Measurements from ENCODE around the gene TMEM145.
"Not testable (repeated sequence)": the region's sequence is repeated elsewhere in the genome, so short reads cannot be mapped to it uniquely, and the experiment has no call there.

Gene TMEM145

DNA sequence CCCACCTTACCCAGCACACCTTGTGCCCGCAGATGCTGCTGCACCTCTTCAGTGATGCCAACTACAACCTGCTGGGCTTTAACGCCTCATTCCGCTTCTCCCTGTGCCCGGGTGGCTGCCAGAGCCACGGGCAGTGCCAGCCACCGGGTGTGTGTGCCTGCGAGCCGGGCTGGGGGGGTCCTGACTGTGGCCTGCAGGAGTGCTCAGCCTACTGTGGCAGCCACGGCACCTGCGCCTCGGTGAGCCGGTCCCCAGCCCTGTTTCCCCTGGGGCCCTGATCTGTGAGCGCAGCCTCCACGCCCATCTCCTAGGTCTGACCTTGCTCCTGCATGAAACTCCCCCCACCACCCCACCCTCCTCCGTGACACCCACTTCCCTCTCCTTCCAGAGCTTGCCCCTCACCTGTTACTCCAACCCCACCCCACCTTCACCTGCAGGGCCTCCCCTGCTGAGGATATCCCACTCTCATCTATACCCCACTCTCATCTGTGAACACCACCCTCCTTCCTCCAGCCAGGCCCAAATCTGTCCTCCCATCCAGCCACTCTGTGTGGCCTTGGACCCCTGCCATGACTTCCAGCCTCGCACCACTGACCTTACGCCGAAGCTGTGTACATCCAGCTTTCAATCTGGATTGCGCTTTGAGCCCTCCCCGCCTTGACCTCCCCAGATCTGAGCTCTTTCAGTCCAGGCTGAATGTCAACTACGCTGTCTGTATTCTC is 21.0 kb downstream of the TMEM145 start:
- peaks cover 3% of the 10 kb centered on the region for H4K20me1 ChIP-seq (ENCODE audit: insufficient read depth, low read length)
- H2AFZ ChIP-seq (ENCODE audit: low read depth, low read length), result no peak overlapping the region
- peaks cover 1% of the 10 kb centered on the region for H3K4me1 ChIP-seq (ENCODE audit: low read length)
- H3K27me3 ChIP-seq (ENCODE audit: low read depth, low read length), result no peaks in the 10 kb centered on the region
- H3K4me2 ChIP-seq (ENCODE audit: low read length), result no peak overlapping the region
- no peaks in the 10 kb centered on the region for H3K79me2 ChIP-seq (ENCODE audit: low read length)
- H3K27ac ChIP-seq (ENCODE audit: low read length), result no peak overlapping the region
- TF ChIP-seq EZH2phosphoT487 (IDR thresholded peaks at IDR 0.05; ENCODE audit: low read depth), result no peak
- no peak for TF ChIP-seq CTCF (IDR thresholded peaks at IDR 0.05; ENCODE audit: low read depth, low read length)
- no peak overlapping the region for H3K4me3 ChIP-seq (ENCODE audit: low read length)
- H3K9me3 ChIP-seq (ENCODE audit: insufficient read depth, low read length), result no peaks in the 10 kb centered on the region
- H3K9ac ChIP-seq (ENCODE audit: low read length), result no peak overlapping the region
- peaks cover 5% of the 10 kb centered on the region for H3K36me3 ChIP-seq (replicated peaks; ENCODE audit: low read depth, low read length)

GRCh38 chr19:42334697-42335373 is 21.7 kb downstream of the TMEM145 start:
- Histone ChIP-seq H3K4me2 (ENCODE audit: low read length) (no peak overlapping the region), H3K36me3 (replicated peaks; ENCODE audit: low read depth, low read length) (peaks cover 5% of the 10 kb centered on the region), H3K4me3 (ENCODE audit: low read length) (no peak overlapping the region), H3K79me2 (ENCODE audit: low read length) (no peaks in the 10 kb centered on the region), H3K9ac (ENCODE audit: low read length) (no peak overlapping the region), H3K4me1 (ENCODE audit: low read length) (peaks cover 6% of the 10 kb centered on the region), H3K27me3 (ENCODE audit: low read depth, low read length) (no peaks in the 10 kb centered on the region), H3K9me3 (ENCODE audit: insufficient read depth, low read length) (no peaks in the 10 kb centered on the region), H4K20me1 (ENCODE audit: insufficient read depth, low read length) (peaks cover 3% of the 10 kb centered on the region), H3K27ac (ENCODE audit: low read length) (no peak overlapping the region), H2AFZ (ENCODE audit: low read depth, low read length) (no peak overlapping the region)
- TF ChIP-seq CTCF (IDR thresholded peaks at IDR 0.05; ENCODE audit: low read depth, low read length), result no peak
- TF ChIP-seq EZH2phosphoT487 (IDR thresholded peaks at IDR 0.05; ENCODE audit: low read depth), result no peak

DNA sequence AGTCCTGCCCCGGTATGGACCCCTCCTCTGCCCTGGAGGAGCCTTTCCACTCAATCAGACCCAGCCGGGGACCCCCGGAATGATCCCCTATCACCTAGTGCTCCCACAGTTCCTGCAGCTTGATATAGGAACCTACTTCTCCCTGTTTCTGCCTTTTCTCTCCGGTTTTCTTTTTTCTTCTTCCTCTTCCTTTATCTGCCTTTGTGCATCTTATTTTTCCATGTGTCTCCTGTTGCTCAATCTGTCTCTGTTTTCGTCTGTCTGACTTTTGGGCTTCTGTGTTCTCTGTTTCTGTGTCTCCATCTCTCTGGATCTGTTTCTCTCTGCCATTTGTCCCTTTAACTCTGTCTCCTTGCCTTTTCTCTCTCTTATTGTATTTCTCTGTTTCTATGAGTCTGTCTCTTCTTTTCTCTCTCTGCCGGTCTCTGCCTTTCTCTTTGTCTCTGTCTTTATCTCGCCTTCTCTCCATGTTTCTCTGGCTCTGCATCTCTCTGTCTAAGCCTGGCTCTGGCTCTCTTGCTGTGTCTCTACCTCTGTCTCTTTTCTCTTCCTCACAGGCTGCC is 22.3 kb downstream of the TMEM145 start:
- Histone ChIP-seq H3K36me3 (replicated peaks; ENCODE audit: low read depth, low read length) (peaks cover 5% of the 10 kb centered on the region), H3K79me2 (ENCODE audit: low read length) (no peaks in the 10 kb centered on the region), H3K4me3 (ENCODE audit: low read length) (no peak overlapping the region), H2AFZ (ENCODE audit: low read depth, low read length) (no peak overlapping the region), H3K4me1 (ENCODE audit: low read length) (peaks cover 6% of the 10 kb centered on the region), H3K4me2 (ENCODE audit: low read length) (no peak overlapping the region), H3K9me3 (ENCODE audit: insufficient read depth, low read length) (no peaks in the 10 kb centered on the region), H3K27ac (ENCODE audit: low read length) (no peak overlapping the region), H3K27me3 (ENCODE audit: low read depth, low read length) (no peaks in the 10 kb centered on the region), H3K9ac (ENCODE audit: low read length) (no peak overlapping the region), H4K20me1 (ENCODE audit: insufficient read depth, low read length) (peaks cover 3% of the 10 kb centered on the region)
- TF ChIP-seq CTCF (IDR thresholded peaks at IDR 0.05; ENCODE audit: low read depth, low read length) (no peak), EZH2phosphoT487 (IDR thresholded peaks at IDR 0.05; ENCODE audit: low read depth) (no peak)

- no peaks in the 10 kb centered on the region for H3K9me3 ChIP-seq (ENCODE audit: insufficient read depth, low read length)
- no peaks in the 10 kb centered on the region for H3K79me2 ChIP-seq (ENCODE audit: low read length)
- H3K4me1 ChIP-seq (ENCODE audit: low read length), result peaks cover 6% of the 10 kb centered on the region
- no peak overlapping the region for H3K4me3 ChIP-seq (ENCODE audit: low read length)
- no peak overlapping the region for H3K9ac ChIP-seq (ENCODE audit: low read length)
- TF ChIP-seq EZH2phosphoT487 (IDR thresholded peaks at IDR 0.05; ENCODE audit: low read depth) (no peak), CTCF (IDR thresholded peaks at IDR 0.05; ENCODE audit: low read depth, low read length) (no peak)
- H2AFZ ChIP-seq (ENCODE audit: low read depth, low read length), result no peak overlapping the region
- H3K27me3 ChIP-seq (ENCODE audit: low read depth, low read length), result no peaks in the 10 kb centered on the region
- no peak overlapping the region for H3K4me2 ChIP-seq (ENCODE audit: low read length)
- H4K20me1 ChIP-seq (ENCODE audit: insufficient read depth, low read length), result peaks cover 3% of the 10 kb centered on the region
- H3K36me3 ChIP-seq (replicated peaks; ENCODE audit: low read depth, low read length), result peaks cover 5% of the 10 kb centered on the region
- H3K27ac ChIP-seq (ENCODE audit: low read length), result no peak overlapping the region
These were observed 22.9 kb downstream of the TMEM145 start for GRCh38 chr19:42335971-42336370.

DNA sequence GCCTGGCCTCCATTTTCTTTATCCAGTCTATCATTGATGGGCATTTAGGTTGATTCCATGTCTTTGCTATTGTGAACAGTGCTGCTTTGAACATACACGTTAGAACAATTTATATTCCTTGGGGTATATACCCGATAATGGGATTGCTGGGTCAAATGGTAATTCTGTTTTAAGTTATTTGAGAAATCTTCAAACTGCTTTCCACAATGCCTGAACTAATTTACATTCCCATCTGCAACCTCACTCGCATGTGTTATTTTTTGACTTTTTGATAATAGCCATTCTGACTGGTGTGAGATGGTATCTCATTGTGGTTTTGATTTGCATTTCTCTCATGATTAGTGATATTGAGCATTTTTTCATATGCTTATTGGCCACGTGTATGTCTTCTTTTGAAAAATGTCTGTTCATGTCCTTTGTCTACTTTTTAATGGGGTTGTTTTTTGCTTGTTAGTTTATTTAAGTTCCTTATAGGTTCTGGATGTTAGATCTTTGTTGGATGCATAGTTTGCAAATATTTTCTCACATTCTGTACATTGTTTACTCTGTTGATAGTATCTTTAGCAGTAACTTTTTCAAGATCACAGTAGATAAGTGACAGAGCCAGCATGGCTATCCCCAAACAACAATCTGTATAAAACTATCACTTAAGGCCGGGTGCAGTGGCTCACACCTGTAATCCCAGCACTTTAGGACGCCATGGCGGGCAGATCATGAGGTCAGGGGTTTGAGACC is 26.2 kb downstream of the TMEM145 start:
- not testable (repeated sequence) for H4K20me1 ChIP-seq (ENCODE audit: insufficient read depth, low read length); H3K4me1 ChIP-seq (ENCODE audit: low read length); H3K9ac ChIP-seq (ENCODE audit: low read length); H3K79me2 ChIP-seq (ENCODE audit: low read length); H3K4me2 ChIP-seq (ENCODE audit: low read length); H3K4me3 ChIP-seq (ENCODE audit: low read length); H3K36me3 ChIP-seq (replicated peaks; ENCODE audit: low read depth, low read length); H2AFZ ChIP-seq (ENCODE audit: low read depth, low read length); H3K9me3 ChIP-seq (ENCODE audit: insufficient read depth, low read length); H3K27me3 ChIP-seq (ENCODE audit: low read depth, low read length); H3K27ac ChIP-seq (ENCODE audit: low read length)

Measured in OCI-LY3 (cell line).